ENCODE data around the gene MED22.

- TF ChIP-seq GATA2 (IDR thresholded peaks at IDR 0.05; ENCODE audit: low read depth, low read length) (no peak), GATA3 (IDR thresholded peaks at IDR 0.05; ENCODE audit: low read depth, low read length) (no peak)
Observed at GRCh38 chr9:133389562-133389961, 41.6 kb upstream of the MED22 start.

Measured in SH-SY5Y (cell line).